ENCODE measurements around the gene LRRC75A.

Gene LRRC75A

GRCh38 chr17:16495980-16496819, 4.2 kb upstream of the LRRC75A start:
- DNase-seq (ENCODE audit: low read depth) = no peak
- TF ChIP-seq, protein P1, sequence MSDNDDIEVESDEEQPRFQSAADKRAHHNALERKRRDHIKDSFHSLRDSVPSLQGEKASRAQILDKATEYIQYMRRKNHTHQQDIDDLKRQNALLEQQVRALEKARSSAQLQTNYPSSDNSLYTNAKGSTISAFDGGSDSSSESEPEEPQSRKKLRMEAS (IDR thresholded peaks at IDR 0.05; ENCODE audit: low read depth, low read length) = no peak
- no peak for TF ChIP-seq MYC (IDR thresholded peaks at IDR 0.05; ENCODE audit: low read depth, low read length)
- no peak overlapping the region for H3K4me3 ChIP-seq (ENCODE audit: low read depth, low read length)

DNA sequence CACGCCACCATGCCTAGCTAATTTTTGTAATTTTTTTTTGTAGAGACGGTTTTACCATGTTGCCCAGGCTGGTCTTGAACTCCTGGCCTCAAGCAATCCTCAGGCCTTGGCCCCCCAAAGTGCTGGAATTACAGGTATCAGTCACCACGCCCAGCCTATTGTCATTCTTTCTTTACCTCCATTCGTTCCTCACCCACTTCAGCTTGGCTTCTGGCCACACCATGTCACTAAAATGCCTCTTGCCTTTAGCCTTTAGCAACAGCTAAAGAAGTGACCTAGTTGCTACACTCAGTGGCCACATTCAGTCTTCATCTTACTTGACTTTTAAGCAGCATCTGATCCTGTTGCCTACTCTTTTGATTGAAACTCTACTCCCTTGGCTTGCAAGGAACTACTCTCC, 3.6 kb upstream of the LRRC75A start:
- H3K4me3 ChIP-seq (ENCODE audit: low read depth, low read length) = no peak overlapping the region
- DNase-seq (ENCODE audit: low read depth) = no peak
- TF ChIP-seq POLR2A (IDR thresholded peaks at IDR 0.05; ENCODE audit: extremely low read depth, insufficient read length) (no peak), MYC (IDR thresholded peaks at IDR 0.05; ENCODE audit: low read depth, low read length) (no peak)
- TF ChIP-seq, protein P1 (IDR thresholded peaks at IDR 0.05; ENCODE audit: low read depth, low read length) = no peak
- TF ChIP-seq, protein P2, sequence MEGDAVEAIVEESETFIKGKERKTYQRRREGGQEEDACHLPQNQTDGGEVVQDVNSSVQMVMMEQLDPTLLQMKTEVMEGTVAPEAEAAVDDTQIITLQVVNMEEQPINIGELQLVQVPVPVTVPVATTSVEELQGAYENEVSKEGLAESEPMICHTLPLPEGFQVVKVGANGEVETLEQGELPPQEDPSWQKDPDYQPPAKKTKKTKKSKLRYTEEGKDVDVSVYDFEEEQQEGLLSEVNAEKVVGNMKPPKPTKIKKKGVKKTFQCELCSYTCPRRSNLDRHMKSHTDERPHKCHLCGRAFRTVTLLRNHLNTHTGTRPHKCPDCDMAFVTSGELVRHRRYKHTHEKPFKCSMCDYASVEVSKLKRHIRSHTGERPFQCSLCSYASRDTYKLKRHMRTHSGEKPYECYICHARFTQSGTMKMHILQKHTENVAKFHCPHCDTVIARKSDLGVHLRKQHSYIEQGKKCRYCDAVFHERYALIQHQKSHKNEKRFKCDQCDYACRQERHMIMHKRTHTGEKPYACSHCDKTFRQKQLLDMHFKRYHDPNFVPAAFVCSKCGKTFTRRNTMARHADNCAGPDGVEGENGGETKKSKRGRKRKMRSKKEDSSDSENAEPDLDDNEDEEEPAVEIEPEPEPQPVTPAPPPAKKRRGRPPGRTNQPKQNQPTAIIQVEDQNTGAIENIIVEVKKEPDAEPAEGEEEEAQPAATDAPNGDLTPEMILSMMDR (IDR thresholded peaks at IDR 0.05; ENCODE audit: low read depth, low read length) = no peak

DNA sequence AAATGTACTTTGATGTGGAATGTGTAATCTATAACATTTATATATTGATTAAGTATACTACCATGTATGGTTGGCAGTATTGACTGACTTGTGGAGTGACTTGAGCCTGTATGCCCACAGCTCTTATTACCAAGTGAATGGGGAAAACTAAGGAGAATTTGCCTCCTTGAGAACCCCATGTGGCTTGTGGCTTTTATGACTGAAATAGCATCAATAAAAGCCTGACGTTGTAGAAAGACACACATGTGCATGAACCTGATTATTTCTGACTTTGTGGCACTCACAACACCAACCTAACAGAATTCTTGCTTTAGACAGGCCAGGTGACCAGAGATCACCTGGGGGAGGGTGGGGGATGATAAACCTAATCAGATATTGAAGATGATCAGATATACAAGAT, 2.1 kb upstream of the LRRC75A start:
- TF ChIP-seq, protein P2 (IDR thresholded peaks at IDR 0.05; ENCODE audit: low read depth, low read length) = no peak
- TF ChIP-seq, protein P1 (IDR thresholded peaks at IDR 0.05; ENCODE audit: low read depth, low read length) = no peak
- TF ChIP-seq MYC (IDR thresholded peaks at IDR 0.05; ENCODE audit: low read depth, low read length) = no peak
- TF ChIP-seq POLR2A (IDR thresholded peaks at IDR 0.05; ENCODE audit: extremely low read depth, insufficient read length) = no peak
- no peak overlapping the region for H3K4me3 ChIP-seq (ENCODE audit: low read depth, low read length)
- DNase-seq (ENCODE audit: low read depth) = no peak

GRCh38 chr17:16493531-16494046, 1.6 kb upstream of the LRRC75A start:
- H3K4me3 ChIP-seq (ENCODE audit: low read depth, low read length) = no peak overlapping the region
- TF ChIP-seq, protein P2 (IDR thresholded peaks at IDR 0.05; ENCODE audit: low read depth, low read length) = no peak
- TF ChIP-seq MYC (IDR thresholded peaks at IDR 0.05; ENCODE audit: low read depth, low read length) = no peak
- TF ChIP-seq, protein P1 (IDR thresholded peaks at IDR 0.05; ENCODE audit: low read depth, low read length) = no peak
- TF ChIP-seq POLR2A (IDR thresholded peaks at IDR 0.05; ENCODE audit: extremely low read depth, insufficient read length) = no peak
- DNase-seq (ENCODE audit: low read depth) = no peak

- no peak overlapping the region for H3K4me3 ChIP-seq (ENCODE audit: low read depth, low read length)
- peak; percentile 42 for DNase-seq (ENCODE audit: low read depth)
- TF ChIP-seq MYC (IDR thresholded peaks at IDR 0.05; ENCODE audit: low read depth, low read length) (no peak), POLR2A (IDR thresholded peaks at IDR 0.05; ENCODE audit: extremely low read depth, insufficient read length) (no peak)
- TF ChIP-seq, protein P1 (IDR thresholded peaks at IDR 0.05; ENCODE audit: low read depth, low read length) = no peak
- TF ChIP-seq, protein P2 (IDR thresholded peaks at IDR 0.05; ENCODE audit: low read depth, low read length) = no peak
These were observed 879 bp upstream of the LRRC75A start for GRCh38 chr17:16492613-16493530.
